Measurements from ENCODE around the gene MOBP. TPM values are rescaled to one million over a fixed set of nuclear protein-coding genes. Genes with fewer than 3 reads are reported as not detected.

MOBP gene
- total and polyA plus RNA-seq, 2 of the 4 experiments (the other 2 are of a cell fraction) = not detected

DNA sequence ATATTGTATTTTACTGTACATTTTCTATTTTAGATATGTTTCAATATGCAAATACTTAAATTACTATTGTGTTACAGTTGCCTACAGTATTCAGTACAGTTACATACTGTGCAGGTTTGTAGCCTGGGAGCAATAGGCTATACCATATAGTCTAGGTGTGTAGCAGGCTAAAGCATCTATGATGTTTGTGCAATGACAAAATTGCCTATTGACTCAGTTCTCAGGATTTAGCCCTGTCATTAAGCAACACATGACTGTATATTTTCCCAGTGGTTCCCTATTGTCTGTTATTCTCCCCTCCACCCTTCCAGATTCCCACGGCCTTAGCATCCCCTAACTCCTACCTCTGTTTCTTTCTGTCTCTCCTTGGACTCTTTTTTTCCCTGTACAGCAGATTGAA lies 10.7 kb downstream of the MOBP start:
- BruUV-seq (replicated peaks) = no TSS peak
- H3K36me3 ChIP-seq (ENCODE audit: control insufficient read depth, insufficient read depth, low read length) = no peaks in the 10 kb centered on the region
- no peak overlapping the region for H2AK5ac ChIP-seq (ENCODE audit: low read depth, low read length)
- no peak overlapping the region for H3K56ac ChIP-seq (ENCODE audit: extremely low read depth, insufficient read depth, low read length)
- H4K8ac ChIP-seq (ENCODE audit: low read depth in 2 of 2, low read length in 2 of 2) = no peak overlapping the region
- H3K27me3 ChIP-seq (ENCODE audit: control insufficient read depth, insufficient read depth, low read length) = no peaks in the 10 kb centered on the region
- POLR2A ChIA-PET (ENCODE audit: unreplicated experiment) = no interaction called here
- H3K9me3 ChIP-seq (ENCODE audit: control insufficient read depth, insufficient read depth, low read length) = no peaks in the 10 kb centered on the region
- H3K23ac ChIP-seq (ENCODE audit: low read depth, low read length) = no peak overlapping the region
- in situ Hi-C loops (cut with MboI; ENCODE audit: low sequenced_read_pairs) (no loop called here), dilution Hi-C loops (cut with HindIII; ENCODE audit: low sequenced_read_pairs, unreplicated experiment) (no loop called here), intact Hi-C loops (cut with micrococcal nuclease) (no loop called here)
- H3K9ac ChIP-seq (ENCODE audit: low read depth, low read length) = no peak overlapping the region
- H3K27ac ChIP-seq (ENCODE audit: insufficient read depth, low read length) = no peak overlapping the region
- no peak for DNase-seq
- no peak overlapping the region for H3K4me2 ChIP-seq (ENCODE audit: low read depth, low read length)
- no CpG with 5 or more reads among the region's 1 CpG for WGBS, 2 experiments (ENCODE audit: extremely low coverage in 2 of 2, insufficient read length in 1 of 2)
- H2BK120ac ChIP-seq (ENCODE audit: low read depth, low read length) = no peak overlapping the region
- no peaks in the 10 kb centered on the region for H4K20me1 ChIP-seq (ENCODE audit: insufficient read depth, low read length)
- H3K9me1 ChIP-seq (ENCODE audit: insufficient read depth, low read length) = no peaks in the 10 kb centered on the region
- no peak overlapping the region for H3K14ac ChIP-seq (replicated peaks; ENCODE audit: low read depth, low read length)
- H3K79me1 ChIP-seq (ENCODE audit: low read depth in 1 of 2, low read length in 2 of 2) = no peaks in the 10 kb centered on the region
- no peaks in the 10 kb centered on the region for H3K4me1 ChIP-seq (ENCODE audit: control insufficient read depth, insufficient read depth, low read length)
- H3K4me3 ChIP-seq (ENCODE audit: insufficient read depth, low read depth, low read length) = no peak overlapping the region
- TF ChIP-seq SMC3 (IDR thresholded peaks at IDR 0.05; ENCODE audit: low read depth, low read length) (no peak), BHLHE40 (IDR thresholded peaks at IDR 0.05; ENCODE audit: low read depth, low read length) (no peak), CEBPB (IDR thresholded peaks at IDR 0.05; ENCODE audit: low read depth, low read length) (no peak), MXI1 (IDR thresholded peaks at IDR 0.05; ENCODE audit: borderline replicate concordance, low read depth, low read length) (no peak), RAD21 (IDR thresholded peaks at IDR 0.05; ENCODE audit: low read length) (no peak), NFE2L2 (IDR thresholded peaks at IDR 0.05; ENCODE audit: low read depth, low read length) (no peak), RCOR1 (IDR thresholded peaks at IDR 0.05; ENCODE audit: insufficient replicate concordance, low read length) (no peak), FOS (IDR thresholded peaks at IDR 0.05; ENCODE audit: low read depth, low read length) (no peak), POLR2A (IDR thresholded peaks at IDR 0.05; ENCODE audit: low read depth, low read length) (no peak), MAZ (IDR thresholded peaks at IDR 0.05; ENCODE audit: borderline replicate concordance, low read depth, low read length) (no peak), CHD1 (IDR thresholded peaks at IDR 0.05; ENCODE audit: low read depth, low read length) (no peak), RFX5 (IDR thresholded peaks at IDR 0.05; ENCODE audit: low read depth, low read length) (no peak), MAFK (IDR thresholded peaks at IDR 0.05; ENCODE audit: low read depth, low read length) (no peak)
- TF ChIP-seq, protein P1, sequence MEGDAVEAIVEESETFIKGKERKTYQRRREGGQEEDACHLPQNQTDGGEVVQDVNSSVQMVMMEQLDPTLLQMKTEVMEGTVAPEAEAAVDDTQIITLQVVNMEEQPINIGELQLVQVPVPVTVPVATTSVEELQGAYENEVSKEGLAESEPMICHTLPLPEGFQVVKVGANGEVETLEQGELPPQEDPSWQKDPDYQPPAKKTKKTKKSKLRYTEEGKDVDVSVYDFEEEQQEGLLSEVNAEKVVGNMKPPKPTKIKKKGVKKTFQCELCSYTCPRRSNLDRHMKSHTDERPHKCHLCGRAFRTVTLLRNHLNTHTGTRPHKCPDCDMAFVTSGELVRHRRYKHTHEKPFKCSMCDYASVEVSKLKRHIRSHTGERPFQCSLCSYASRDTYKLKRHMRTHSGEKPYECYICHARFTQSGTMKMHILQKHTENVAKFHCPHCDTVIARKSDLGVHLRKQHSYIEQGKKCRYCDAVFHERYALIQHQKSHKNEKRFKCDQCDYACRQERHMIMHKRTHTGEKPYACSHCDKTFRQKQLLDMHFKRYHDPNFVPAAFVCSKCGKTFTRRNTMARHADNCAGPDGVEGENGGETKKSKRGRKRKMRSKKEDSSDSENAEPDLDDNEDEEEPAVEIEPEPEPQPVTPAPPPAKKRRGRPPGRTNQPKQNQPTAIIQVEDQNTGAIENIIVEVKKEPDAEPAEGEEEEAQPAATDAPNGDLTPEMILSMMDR (conservative IDR thresholded peaks at IDR 0.05; ENCODE audit: low read depth, low read length) = no peak
- TF ChIP-seq, protein P2, sequence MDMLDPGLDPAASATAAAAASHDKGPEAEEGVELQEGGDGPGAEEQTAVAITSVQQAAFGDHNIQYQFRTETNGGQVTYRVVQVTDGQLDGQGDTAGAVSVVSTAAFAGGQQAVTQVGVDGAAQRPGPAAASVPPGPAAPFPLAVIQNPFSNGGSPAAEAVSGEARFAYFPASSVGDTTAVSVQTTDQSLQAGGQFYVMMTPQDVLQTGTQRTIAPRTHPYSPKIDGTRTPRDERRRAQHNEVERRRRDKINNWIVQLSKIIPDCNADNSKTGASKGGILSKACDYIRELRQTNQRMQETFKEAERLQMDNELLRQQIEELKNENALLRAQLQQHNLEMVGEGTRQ (IDR thresholded peaks at IDR 0.05; ENCODE audit: low read depth, low read length) = no peak
- TF ChIP-seq, protein P3, sequence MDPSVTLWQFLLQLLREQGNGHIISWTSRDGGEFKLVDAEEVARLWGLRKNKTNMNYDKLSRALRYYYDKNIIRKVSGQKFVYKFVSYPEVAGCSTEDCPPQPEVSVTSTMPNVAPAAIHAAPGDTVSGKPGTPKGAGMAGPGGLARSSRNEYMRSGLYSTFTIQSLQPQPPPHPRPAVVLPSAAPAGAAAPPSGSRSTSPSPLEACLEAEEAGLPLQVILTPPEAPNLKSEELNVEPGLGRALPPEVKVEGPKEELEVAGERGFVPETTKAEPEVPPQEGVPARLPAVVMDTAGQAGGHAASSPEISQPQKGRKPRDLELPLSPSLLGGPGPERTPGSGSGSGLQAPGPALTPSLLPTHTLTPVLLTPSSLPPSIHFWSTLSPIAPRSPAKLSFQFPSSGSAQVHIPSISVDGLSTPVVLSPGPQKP (IDR thresholded peaks at IDR 0.05; ENCODE audit: borderline replicate concordance, low read depth, low read length) = no peak
- ATAC-seq (ENCODE audit: low read depth) = no peak
- H3K18ac ChIP-seq (ENCODE audit: low read depth, low read length) = no peak overlapping the region
- no peak overlapping the region for H4K5ac ChIP-seq (ENCODE audit: low read depth, low read length)
- H2BK20ac ChIP-seq (ENCODE audit: low read depth, low read length) = no peak overlapping the region
- CTCF ChIA-PET = interaction anchor here (0.8 to 1.2 kb wide), 2 partner anchors 19 to 21 kb away, joined by 3 read pairs; no protein-coding TSS in a partner anchor
- no peak overlapping the region for H2BK15ac ChIP-seq (ENCODE audit: low read depth, low read length)
- H4K91ac ChIP-seq (ENCODE audit: insufficient read depth, low read depth, low read length) = no peak overlapping the region
- H2AK9ac ChIP-seq (replicated peaks; ENCODE audit: low read depth, low read length, poor library complexity) = no peak overlapping the region
- H3K4ac ChIP-seq (ENCODE audit: low read depth, low read length) = no peak overlapping the region
- no peak overlapping the region for H2AFZ ChIP-seq (replicated peaks; ENCODE audit: low read length, poor library complexity)
- H2BK5ac ChIP-seq (ENCODE audit: low read depth, low read length, poor library complexity, severe bottlenecking) = no peak overlapping the region
